Esophagus (tissue), 2 donors: ENCODE measurements around the gene FAM241B. TPM values are rescaled to one million over a fixed set of nuclear protein-coding genes. Genes with fewer than 3 reads are reported as not detected.
A peak's percentile ranks its signal among the peaks of the same experiment; 100 is the strongest.

ENCODE experiments used
- H3K27ac ChIP-seq, 2 donors: one replicate each; pipeline ENCODE4 v1.5.1; 2013; ENCODE audit warnings: low read depth in 2 of 2, mild to moderate bottlenecking in 2 of 2, inconsistent platforms in 1 of 2, low read length in 1 of 2, moderate library complexity in 1 of 2
- H3K27me3 ChIP-seq, 2 donors: one replicate each; pipeline ENCODE4 v1.6.1; 2013; ENCODE audit warnings: low read length in 2 of 2, control low read depth in 1 of 2, mild to moderate bottlenecking in 1 of 2; ENCODE audit not compliant: insufficient read depth in 2 of 2, control insufficient read depth in 1 of 2
- H3K36me3 ChIP-seq, 2 donors: one replicate each; pipeline ENCODE4 v1.6.1; 2013; ENCODE audit warnings: low read length in 1 of 2; ENCODE audit not compliant: control insufficient read depth in 2 of 2, insufficient read depth in 2 of 2
- H3K4me1 ChIP-seq, 2 donors: one replicate each; pipeline ENCODE4 v1.6.1; 2013; ENCODE audit warnings: low read length in 1 of 2; ENCODE audit not compliant: control insufficient read depth in 2 of 2, insufficient read depth in 2 of 2
- H3K4me3 ChIP-seq, 2 donors: one replicate each; pipeline ENCODE4 v1.5.1; 2013; ENCODE audit warnings: low read length in 2 of 2, mild to moderate bottlenecking in 2 of 2, low read depth in 1 of 2, moderate library complexity in 1 of 2
- H3K9me3 ChIP-seq, 2 donors: one replicate each; pipeline ENCODE4 v1.6.1; 2013; ENCODE audit warnings: mild to moderate bottlenecking in 2 of 2, low read depth in 1 of 2, low read length in 1 of 2, moderate library complexity in 1 of 2; ENCODE audit not compliant: control insufficient read depth in 2 of 2, insufficient read depth in 1 of 2
- WGBS, 2 donors: extraction: QIAGEN DNeasy Blood & Tissue Kit; methylation state at CpG; one replicate each; pipeline ENCODE4 v1.1.7; 2013; 5-methylcytosine and 5-hydroxymethylcytosine counted together
- polyA plus RNA-seq, 2 donors: library from polyadenylated mRNA; stranded (reverse); fragments of 200-250 nt; gene quantifications; one replicate each; pipeline ENCODE4 v1.2.3, GENCODE V29; 2013
- donor health status: healthy with polysubstance abuse.
- donor health status: Bipolar disorder and iron deficiency.

Gene FAM241B
- polyA plus RNA-seq, 2 donors, result 4.3 to 5.2 TPM

GRCh38 chr10:69676301-69676700 lies 46.3 kb downstream of the FAM241B start:
- 75 to 78% methylated on average over 4 of the region's 4 CpGs for WGBS, 2 donors
- no peaks in the 10 kb centered on the region for H3K36me3 ChIP-seq
- H3K4me1 ChIP-seq, result no peaks in the 10 kb centered on the region
- no peaks in the 10 kb centered on the region for H3K27me3 ChIP-seq
- H3K27ac ChIP-seq, result no peak overlapping the region
- no peak overlapping the region for H3K4me3 ChIP-seq
- H3K9me3 ChIP-seq, result peaks cover 0 to 2% of the 10 kb centered on the region in 2 donors

- no peak overlapping the region for H3K4me3 ChIP-seq
- H3K4me1 ChIP-seq, result no peaks in the 10 kb centered on the region
- H3K27me3 ChIP-seq, result no peaks in the 10 kb centered on the region
- no peaks in the 10 kb centered on the region for H3K36me3 ChIP-seq
- WGBS, 2 donors, result 62 to 69% methylated on average over 20 of the region's 20 CpGs
- H3K27ac ChIP-seq, result no peak overlapping the region
- peaks cover 0 to 2% of the 10 kb centered on the region in 2 donors for H3K9me3 ChIP-seq
These were observed 48.1 kb downstream of the FAM241B start for GRCh38 chr10:69677985-69678654.

GRCh38 chr10:69679736-69680135 lies 49.7 kb downstream of the FAM241B start:
- Histone ChIP-seq H3K27me3 (no peaks in the 10 kb centered on the region), H3K4me1 (peaks cover 0 to 6% of the 10 kb centered on the region in 2 donors), H3K27ac (no peak overlapping the region), H3K4me3 (no peak overlapping the region), H3K9me3 (peaks cover 0 to 2% of the 10 kb centered on the region in 2 donors), H3K36me3 (no peaks in the 10 kb centered on the region)
- WGBS, 2 donors, result 75 to 85% methylated on average over 9 of the region's 9 CpGs

- 70 to 82% methylated on average over 4 of the region's 4 CpGs for WGBS, 2 donors
- Histone ChIP-seq H3K9me3 (peaks cover 0 to 2% of the 10 kb centered on the region in 2 donors), H3K36me3 (no peaks in the 10 kb centered on the region), H3K27ac (no peak overlapping the region), H3K4me3 (no peak overlapping the region), H3K4me1 (peaks cover 2 to 10% of the 10 kb centered on the region in 2 donors), H3K27me3 (no peaks in the 10 kb centered on the region)
These were observed 50.6 kb downstream of the FAM241B start for GRCh38 chr10:69680610-69681009.

- no peak overlapping the region for H3K4me3 ChIP-seq
- 78 to 88% methylated on average over 6 of the region's 6 CpGs for WGBS, 2 donors
- H3K27ac ChIP-seq, result no peak overlapping the region
- H3K27me3 ChIP-seq, result no peaks in the 10 kb centered on the region
- no peaks in the 10 kb centered on the region for H3K36me3 ChIP-seq
- no peaks in the 10 kb centered on the region for H3K9me3 ChIP-seq
- peaks cover 5 to 14% of the 10 kb centered on the region in 2 donors for H3K4me1 ChIP-seq
These were observed 51.4 kb downstream of the FAM241B start for GRCh38 chr10:69681436-69681835.

GRCh38 chr10:69682955-69683474 lies 53.0 kb downstream of the FAM241B start:
- H3K27ac ChIP-seq, result peak overlapping the region in 1 of 2 donors; percentile 99
- no peak overlapping the region for H3K4me3 ChIP-seq
- no peaks in the 10 kb centered on the region for H3K36me3 ChIP-seq
- peaks cover 7 to 14% of the 10 kb centered on the region in 2 donors for H3K4me1 ChIP-seq
- H3K9me3 ChIP-seq, result no peaks in the 10 kb centered on the region
- no peaks in the 10 kb centered on the region for H3K27me3 ChIP-seq

Other genes with a start within 250 kb of the FAM241B start
- gene TACR2, start 213.3 kb upstream of the FAM241B start, polyA plus RNA-seq, result 1 to 10 TPM; 5.8 to 9.6 TPM
- gene TSPAN15, start 178.8 kb upstream of the FAM241B start, polyA plus RNA-seq, result 10 to 100 TPM in 1 of 2 donors, 1 to 10 TPM in 1; 8.0 to 23.8 TPM
- gene NEUROG3, start 56.8 kb upstream of the FAM241B start, polyA plus RNA-seq, result not detected
- gene COL13A1, start 171.7 kb downstream of the FAM241B start, polyA plus RNA-seq, result 1 to 10 TPM in 1 of 2 donors, under 1 TPM in 1; 0.95 to 2.0 TPM